ENCODE data around the gene APOC1. TPM values are rescaled to one million over a fixed set of nuclear protein-coding genes. Genes with fewer than 3 reads are reported as not detected.

APOC1 gene
- total RNA-seq, 2 donors from 2014 or later, result 5.4 to 24.1 TPM

GRCh38 chr19:44942067-44942571 is 27.7 kb downstream of the APOC1 start, which contains the start of gene APOC4:
TSS of gene APOC4 (plus strand) at chr19:44942237. CDS start at chr19:44942278, 41 bp downstream.
- WGBS, 2 donors, result 80 to 84% methylated on average over 13 of the region's 14 CpGs
- DNase-seq, result no peak

GRCh38 chr19:44943801-44944249 is 29.4 kb downstream of the APOC1 start:
- no peak overlapping the region for H3K4me3 ChIP-seq
- no peak overlapping the region for H3K27ac ChIP-seq
- intact Hi-C loops (cut with DNase I), result loop anchor here (5.0 kb wide), 1 partner anchor 37 kb away; the partner anchor contains the start of gene APOE
- H3K4me1 ChIP-seq, result no peaks in the 10 kb centered on the region
- WGBS, 2 donors, result 55 to 66% methylated on average over 10 of the region's 10 CpGs
- no peak for TF ChIP-seq POLR2A (IDR thresholded peaks at IDR 0.05)
- TF ChIP-seq CTCF (IDR thresholded peaks at IDR 0.05), result no peak
- H3K9me3 ChIP-seq, result no peaks in the 10 kb centered on the region
- no peaks in the 10 kb centered on the region for H3K36me3 ChIP-seq (replicated peaks in 1 of 2; ENCODE audit: insufficient read depth in 1 of 2, low read depth in 2 of 2)
- no peaks in the 10 kb centered on the region for H3K27me3 ChIP-seq
- no peak for ATAC-seq
- peak in 2 of 4 donors; percentile 21 to 75 for DNase-seq

More at GRCh38 chr19:44942067-44942571, 27.7 kb downstream of the APOC1 start, which contains the start of gene APOC4:
- H3K4me1 ChIP-seq, result no peaks in the 10 kb centered on the region
- no peaks in the 10 kb centered on the region for H3K36me3 ChIP-seq (replicated peaks in 1 of 2; ENCODE audit: insufficient read depth in 1 of 2, low read depth in 2 of 2)
- no peaks in the 10 kb centered on the region for H3K9me3 ChIP-seq
- no peak for ATAC-seq
- no peak within 1 kb of the TSS for H3K4me3 ChIP-seq
- H3K27ac ChIP-seq, result no peak within 1 kb of the TSS
- intact Hi-C loops (cut with DNase I), result loop anchor here (5.0 kb wide), 1 partner anchor 35 kb away; the partner anchor contains the start of gene APOE
- H3K27me3 ChIP-seq, result no peaks in the 10 kb centered on the region
- TF ChIP-seq POLR2A (IDR thresholded peaks at IDR 0.05), result no peak
- no peak for TF ChIP-seq CTCF (IDR thresholded peaks at IDR 0.05)

GRCh38 chr19:44947041-44947581 is 32.7 kb downstream of the APOC1 start:
- 87 to 92% methylated on average over 11 to 13 of the region's 13 CpGs for WGBS, 2 donors
- TF ChIP-seq CTCF (IDR thresholded peaks at IDR 0.05) (no peak), POLR2A (IDR thresholded peaks at IDR 0.05) (no peak)
- intact Hi-C loops (cut with DNase I), result no loop called here
- H3K27ac ChIP-seq, result no peak overlapping the region
- H3K4me1 ChIP-seq, result peaks cover 20% of the 10 kb centered on the region
- H3K36me3 ChIP-seq (replicated peaks in 1 of 2; ENCODE audit: insufficient read depth in 1 of 2, low read depth in 2 of 2), result no peaks in the 10 kb centered on the region
- ATAC-seq (no peak), DNase-seq (no peak)
- H3K9me3 ChIP-seq, result no peaks in the 10 kb centered on the region
- H3K4me3 ChIP-seq, result no peak overlapping the region
- no peaks in the 10 kb centered on the region for H3K27me3 ChIP-seq

- no peak for ATAC-seq
- no peaks in the 10 kb centered on the region for H3K9me3 ChIP-seq
- H3K4me3 ChIP-seq, result no peak overlapping the region
- H3K27ac ChIP-seq, result no peak overlapping the region
- 79 to 88% methylated on average over 4 to 5 of the region's 5 CpGs for WGBS, 2 donors
- no peak for DNase-seq
- peaks cover 21% of the 10 kb centered on the region for H3K4me1 ChIP-seq
- intact Hi-C loops (cut with DNase I), result no loop called here
- TF ChIP-seq CTCF (IDR thresholded peaks at IDR 0.05) (no peak), POLR2A (IDR thresholded peaks at IDR 0.05) (no peak)
- H3K36me3 ChIP-seq (replicated peaks in 1 of 2; ENCODE audit: insufficient read depth in 1 of 2, low read depth in 2 of 2), result no peaks in the 10 kb centered on the region
- no peaks in the 10 kb centered on the region for H3K27me3 ChIP-seq
Measured at GRCh38 chr19:44948237-44948636, 33.8 kb downstream of the APOC1 start.

All from body of pancreas (tissue), 4 donors.